HG02678 (cell line): Measurements from ENCODE around the gene VPREB3.

Experiments
- ATAC-seq: cut with Tn5 transposase; IDR thresholded peaks from one replicate; pipeline ENCODE4 v1.9.1; 2021; ENCODE audit warnings: mild to moderate bottlenecking, moderate library complexity; ENCODE audit not compliant: unreplicated experiment

The VPREB3 gene, protein sequence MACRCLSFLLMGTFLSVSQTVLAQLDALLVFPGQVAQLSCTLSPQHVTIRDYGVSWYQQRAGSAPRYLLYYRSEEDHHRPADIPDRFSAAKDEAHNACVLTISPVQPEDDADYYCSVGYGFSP

DNA sequence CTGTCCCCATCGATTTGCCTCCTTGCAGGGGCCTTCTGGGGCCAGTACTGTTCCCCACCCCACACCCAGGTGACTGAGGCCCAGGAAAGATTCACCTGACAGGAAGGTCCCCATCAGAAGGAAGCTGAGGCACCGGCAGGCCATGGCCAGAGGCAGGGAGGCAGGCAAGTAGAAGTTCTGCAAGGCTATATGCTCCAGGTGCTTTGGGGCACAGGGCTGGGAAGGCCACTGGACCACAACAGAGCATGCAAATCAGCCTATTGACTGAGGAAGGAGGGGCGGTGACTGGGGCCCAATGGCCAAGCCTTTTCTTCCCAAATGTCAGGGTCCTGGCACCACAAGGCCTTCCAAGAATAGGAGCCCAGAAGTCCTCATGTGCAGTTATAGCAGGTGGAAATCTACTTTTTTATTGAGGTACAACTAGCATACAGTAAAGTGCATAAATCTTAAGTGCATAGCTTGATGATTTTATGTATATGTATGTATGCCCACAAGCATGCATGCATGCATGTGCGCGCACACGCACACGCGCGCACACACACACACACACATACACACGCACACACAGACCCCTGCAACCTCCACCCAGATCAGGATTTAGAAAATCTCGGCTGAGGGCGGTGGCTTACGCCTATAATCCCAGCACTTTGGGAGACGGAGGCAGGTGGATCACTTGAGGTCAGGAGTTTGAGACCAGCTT lies at the start of gene VPREB3:
TSS of gene VPREB3 (minus strand) at position 206 of the 700 bp plus-strand sequence. CDS start at position 144, 62 bp downstream.
- no peak for ATAC-seq

DNA sequence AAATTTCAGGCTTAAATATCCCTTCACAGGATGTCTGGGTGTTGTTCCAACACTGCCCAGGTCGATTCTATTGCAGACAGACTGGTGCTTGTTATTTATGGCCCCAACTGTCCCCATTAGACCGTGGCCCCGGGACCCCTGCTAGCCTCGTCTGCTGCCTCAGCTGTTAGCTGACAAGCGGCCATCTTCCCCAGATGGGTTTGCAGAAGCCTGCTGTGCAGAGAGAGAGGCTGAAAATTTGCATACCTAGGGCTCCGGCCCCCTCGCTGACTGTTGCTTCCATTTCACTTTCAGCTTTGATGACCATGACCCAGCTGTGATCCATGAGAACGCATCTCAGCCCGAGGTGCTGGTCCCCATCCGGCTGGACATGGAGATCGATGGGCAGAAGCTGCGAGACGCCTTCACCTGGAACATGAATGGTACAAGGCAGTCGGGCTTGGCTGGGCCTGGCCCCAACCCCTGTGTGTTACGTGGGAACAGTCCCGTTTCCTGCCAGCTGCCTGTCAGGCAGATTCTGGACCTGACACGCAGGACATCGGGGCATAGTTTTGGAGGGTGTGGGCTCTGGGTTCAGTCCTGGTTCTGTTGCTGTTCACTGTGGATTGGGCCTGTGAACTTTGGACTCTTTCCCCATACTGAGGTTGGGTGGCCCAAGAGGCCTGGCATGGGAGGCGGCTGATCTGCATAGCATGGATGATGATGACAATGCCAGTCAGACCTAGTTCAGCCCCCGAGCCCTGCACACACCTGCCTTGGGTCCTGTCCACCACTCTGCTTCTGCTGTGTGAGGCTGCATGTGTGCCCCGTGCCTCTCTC lies 49.0 kb upstream of the VPREB3 start:
- ATAC-seq, result no peak

DNA sequence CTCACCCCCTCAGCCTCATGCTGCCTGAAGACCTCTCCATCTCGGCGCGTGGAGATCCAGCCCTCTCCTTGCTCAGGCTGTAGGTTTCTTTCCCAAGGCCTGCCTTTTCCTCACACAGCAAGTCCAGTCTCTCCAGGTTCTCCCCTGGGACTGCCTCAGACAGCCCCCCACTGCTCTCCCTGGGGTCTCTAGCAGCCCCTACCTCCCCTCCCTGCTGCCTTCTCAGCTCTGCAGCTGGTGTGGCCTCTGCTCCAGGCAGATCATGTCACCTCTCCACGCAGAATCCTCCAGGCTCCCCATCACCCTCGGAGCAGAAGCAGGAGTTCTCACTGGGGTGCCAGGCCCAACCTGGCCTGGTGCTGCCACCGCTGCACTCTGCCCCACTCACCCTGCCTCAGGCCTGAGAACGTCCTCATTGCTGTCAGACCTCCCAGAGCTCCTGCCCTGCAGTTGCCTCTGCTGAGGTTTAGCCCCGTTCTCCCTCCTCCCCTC lies 47.7 kb upstream of the VPREB3 start:
- no peak for ATAC-seq

DNA sequence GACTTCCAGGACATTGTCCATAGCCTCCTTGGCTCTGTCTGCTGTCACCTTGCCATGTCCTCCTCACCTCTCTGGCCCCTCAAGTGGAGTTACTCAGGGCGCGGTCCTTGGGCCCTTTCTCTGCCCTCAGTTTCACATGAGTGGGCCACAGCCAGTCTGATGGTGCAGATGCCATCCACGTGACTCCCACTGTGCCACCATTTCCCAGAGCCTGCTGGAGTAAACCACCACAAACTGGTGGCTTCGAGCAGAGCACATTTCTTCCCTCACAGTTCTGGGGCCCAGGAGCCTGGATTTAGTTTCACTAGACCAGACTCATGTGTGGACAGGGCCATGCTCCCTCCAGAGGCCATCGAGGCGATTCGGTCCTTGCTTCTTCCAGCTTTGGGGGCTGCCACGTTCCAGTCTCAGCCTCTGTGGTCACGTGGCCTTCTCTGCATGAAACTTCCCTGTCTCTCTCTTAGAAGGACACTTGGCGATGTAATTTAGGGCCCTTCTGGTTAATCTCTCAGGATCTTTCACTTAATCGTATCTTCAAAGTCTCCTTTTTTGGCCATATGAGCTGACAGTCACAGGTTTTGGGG lies 47.1 kb upstream of the VPREB3 start:
- no peak for ATAC-seq

DNA sequence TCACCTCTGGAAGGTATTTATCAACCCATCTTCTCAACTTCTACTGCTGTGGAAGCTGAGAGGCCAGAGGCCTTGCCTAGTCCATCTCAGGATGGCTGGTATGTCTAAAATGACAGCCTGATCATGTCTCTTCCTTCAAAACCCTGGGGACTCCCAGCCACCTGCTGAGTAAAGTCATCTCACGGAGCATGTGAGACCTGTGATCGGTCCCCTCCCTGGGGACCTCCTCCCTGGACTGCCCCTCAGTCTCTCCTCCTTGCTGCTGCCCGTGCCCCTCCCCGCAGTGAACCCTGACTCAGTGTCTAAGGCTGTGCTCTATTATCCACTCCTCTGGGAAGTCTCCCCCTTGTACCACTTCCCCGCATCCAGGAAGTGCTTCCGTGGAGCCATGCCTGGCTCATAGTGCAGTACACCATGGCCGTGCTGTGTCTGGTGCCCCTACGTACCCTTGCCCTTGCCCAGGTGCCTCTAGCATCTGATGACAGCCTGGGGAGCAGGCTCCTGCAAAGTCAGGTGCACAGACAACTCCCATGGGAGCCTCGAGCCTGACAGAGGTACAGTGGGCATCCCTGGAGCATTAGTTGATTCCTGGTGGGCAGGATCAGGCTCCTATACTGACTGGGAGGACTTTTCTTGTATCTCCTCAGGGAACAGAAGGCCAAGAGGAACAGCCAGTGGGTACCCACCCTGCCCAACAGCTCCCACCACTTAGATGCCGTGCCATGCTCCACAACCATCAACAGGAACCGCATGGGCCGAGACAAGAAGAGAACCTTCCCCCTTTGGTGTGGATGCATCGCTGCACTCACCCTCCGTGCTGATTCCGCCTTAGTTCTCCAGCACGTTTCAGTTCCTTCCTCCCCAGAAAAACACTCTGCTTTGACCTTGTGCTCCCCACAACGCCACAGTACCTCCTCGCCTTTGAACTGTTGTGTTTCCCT lies 46.3 kb upstream of the VPREB3 start:
- peak; percentile 72 for ATAC-seq

DNA sequence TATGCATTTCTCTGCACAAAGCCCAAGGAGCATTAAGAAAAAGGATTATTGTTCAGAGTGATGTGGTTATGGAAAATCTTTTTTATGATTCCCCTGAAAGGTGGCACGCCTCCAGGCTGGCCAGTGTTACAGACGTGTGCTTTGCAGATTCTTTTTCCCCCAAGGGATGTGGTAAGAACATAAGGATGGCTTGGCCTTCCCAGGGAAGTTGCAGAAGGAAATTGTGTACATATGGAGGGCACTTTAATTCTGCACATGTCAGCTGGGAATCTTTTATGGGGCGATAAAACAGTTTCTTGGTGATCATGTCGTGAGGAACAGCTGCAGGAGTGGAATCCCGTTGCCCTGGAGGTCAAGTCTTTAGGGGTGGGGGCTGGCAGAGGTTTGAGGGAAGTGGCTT lies 42.2 kb upstream of the VPREB3 start:
- ATAC-seq, result no peak

DNA sequence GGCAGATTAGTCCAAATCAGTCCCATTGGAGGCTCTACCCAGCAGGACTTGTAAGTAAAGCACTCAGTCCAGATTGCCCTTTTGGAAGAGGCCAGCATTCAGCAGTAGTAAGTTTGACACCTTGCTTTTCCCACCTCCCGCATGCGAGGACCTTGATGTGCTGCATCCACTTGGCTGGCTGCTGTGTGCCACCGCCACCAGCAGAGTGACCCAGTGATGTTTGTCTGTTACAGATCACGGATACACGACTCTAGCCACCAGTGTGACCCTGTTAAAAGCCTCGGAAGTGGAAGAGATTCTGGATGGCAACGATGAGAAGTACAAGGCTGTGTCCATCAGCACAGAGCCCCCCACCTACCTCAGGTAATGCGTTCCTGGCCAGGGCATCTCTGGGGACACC lies 39.1 kb upstream of the VPREB3 start:
- ATAC-seq, result no peak

DNA sequence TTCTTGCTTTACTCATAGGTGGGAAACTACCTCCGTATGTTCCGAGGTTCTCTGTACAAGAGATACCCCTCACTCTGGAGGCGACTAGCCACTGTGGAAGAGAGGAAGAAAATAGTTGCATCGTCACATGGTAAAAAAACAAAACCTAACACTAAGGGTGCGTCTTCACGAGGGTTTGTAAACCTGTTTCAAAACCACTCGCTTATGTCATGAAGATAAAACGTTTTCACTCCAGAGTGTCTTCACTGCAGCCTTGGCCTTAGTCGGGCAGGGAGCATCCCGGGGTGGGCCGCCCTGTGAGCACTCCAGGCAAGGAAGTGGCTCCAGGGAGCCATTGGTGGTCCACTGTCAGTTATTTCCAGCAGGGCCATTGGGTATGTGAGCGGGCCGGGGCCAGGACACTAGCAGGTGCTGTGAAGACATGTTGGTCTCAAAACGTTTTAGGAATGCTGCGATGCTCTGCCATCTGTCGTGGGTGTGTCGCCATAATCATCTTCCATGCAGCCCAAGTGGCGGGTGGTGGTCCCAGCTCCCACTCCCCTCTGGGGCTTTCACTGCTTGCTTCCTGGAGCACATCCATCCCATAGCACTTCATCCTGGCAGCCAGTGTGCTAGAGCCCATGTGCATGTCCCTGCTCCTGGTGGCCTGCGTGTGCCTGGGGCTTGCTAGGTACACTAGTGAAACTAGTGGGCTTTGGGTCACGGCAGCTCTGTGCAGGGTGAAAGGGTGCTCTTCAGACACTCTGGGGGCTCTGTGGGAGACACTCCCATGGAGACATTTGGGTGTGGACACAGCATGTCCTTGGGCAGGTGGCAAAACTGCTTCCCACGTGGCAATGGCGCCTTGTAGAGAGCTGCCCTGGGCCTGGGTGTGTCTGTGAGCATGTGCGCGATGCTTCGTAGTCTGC lies 37.8 kb upstream of the VPREB3 start:
- ATAC-seq, result no peak

DNA sequence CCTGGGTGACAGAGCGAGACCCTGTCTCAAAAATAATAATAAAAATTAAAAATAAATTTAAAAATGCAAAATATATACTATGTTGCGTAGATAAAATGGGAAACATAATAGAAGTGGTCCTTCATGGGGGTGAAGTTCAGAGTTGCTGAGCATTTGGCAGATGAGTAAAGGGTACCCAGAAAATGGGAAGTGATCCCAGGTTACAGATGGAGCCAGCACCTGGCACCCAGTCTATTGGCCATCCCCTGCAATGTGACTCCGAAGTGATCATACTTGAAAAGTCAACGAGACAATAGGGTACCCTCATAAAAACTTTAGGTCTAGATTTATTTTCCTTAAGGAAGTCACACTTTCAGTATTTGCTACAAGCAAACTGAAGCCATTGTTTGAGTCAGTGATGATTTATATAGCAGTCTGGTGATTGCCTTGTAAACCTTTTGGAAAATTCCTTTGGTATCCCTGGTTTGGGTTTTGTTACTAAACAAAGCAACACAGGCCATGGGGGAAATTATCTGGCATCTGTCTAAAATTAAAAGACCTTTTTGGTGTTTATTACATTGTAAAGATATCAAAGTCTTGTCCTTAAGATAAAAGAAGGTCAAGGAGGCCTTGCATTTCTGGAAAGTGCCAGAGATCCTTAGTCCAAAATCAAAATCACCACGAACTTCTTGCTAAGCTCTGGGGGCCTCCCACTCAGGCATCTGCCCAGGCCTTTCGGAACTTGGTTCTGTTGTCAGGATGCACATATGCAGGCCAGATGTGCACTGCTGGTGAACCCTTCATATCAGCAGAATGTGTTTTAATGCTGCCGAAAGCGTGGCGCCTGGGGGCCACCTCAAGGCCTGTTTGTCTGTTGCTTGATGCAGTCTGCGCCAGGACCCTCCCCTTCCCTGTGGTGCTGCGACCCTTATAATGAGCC lies 36.9 kb upstream of the VPREB3 start:
- no peak for ATAC-seq

DNA sequence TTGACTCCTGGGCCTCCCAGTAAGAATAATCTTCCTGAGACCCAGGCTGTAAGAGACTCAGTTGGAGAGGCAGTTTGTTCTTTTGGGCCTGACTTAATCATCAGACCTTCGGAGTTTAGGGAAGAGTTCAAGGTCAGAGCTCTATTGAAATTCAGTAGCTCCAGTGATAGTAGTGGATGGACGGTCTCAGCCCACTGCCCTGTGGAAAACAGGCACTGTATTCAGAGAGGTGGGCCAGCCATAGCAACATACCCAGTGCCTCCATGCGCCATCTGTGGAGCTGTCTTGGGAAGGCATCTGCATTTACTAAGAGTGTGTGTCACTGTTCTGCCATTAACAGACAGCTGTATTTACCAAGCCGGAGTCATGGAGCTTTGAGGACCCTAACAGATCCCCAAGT lies 35.4 kb upstream of the VPREB3 start:
- no peak for ATAC-seq

DNA sequence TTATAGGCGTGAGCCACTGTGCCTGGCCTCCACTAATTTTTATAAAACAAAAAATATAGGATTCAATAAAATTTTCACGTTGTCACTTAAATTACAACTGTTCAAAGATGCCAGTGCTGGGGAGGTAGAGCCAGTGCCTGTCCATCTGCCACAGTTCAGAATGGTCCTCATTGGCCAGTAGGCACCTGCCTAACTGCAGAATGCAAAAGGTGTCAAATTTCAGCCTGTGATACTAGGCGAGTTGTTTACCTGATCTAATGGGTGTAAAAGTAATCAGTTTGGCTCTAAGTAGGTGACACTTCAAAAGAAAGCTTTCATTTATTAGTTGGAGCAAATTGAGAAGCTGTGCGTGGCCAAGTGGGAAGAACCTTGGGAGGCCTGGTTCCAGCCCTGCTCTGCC lies 34.9 kb upstream of the VPREB3 start:
- no peak for ATAC-seq

DNA sequence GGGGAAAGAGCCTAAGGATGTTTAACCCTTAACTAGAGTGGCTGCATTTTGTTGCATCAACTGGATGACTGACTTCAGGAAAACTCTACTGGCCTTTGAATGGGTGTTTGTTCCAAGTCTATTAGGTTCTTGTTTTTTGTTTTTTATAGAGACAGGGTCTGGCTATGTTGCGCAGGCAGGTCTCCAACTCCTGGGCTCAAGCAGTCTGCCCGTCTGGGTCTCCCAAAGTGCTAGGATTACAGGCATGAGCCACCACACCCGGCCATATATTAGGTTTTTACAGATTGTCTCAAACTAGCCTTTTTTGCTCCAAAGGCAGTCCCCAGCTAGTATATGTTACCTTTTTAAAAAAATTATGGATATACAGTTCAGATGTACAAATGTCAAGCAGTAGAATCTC lies 33.7 kb upstream of the VPREB3 start:
- no peak for ATAC-seq

DNA sequence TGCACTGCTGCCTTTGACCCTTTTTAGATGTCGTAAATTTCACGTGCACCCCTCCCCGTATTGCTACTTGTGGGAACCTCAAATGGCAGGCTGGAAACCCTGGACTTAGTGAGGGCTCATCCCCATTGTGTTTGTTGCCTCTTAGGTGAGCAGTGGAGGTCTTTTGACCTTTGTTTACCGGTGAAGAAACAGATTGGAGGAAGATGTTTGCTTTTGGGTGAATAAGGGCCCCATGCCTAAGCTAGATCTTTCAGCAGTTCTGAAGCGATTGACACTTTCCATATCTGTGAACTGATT lies 33.3 kb upstream of the VPREB3 start:
- ATAC-seq, result peak; percentile 20

DNA sequence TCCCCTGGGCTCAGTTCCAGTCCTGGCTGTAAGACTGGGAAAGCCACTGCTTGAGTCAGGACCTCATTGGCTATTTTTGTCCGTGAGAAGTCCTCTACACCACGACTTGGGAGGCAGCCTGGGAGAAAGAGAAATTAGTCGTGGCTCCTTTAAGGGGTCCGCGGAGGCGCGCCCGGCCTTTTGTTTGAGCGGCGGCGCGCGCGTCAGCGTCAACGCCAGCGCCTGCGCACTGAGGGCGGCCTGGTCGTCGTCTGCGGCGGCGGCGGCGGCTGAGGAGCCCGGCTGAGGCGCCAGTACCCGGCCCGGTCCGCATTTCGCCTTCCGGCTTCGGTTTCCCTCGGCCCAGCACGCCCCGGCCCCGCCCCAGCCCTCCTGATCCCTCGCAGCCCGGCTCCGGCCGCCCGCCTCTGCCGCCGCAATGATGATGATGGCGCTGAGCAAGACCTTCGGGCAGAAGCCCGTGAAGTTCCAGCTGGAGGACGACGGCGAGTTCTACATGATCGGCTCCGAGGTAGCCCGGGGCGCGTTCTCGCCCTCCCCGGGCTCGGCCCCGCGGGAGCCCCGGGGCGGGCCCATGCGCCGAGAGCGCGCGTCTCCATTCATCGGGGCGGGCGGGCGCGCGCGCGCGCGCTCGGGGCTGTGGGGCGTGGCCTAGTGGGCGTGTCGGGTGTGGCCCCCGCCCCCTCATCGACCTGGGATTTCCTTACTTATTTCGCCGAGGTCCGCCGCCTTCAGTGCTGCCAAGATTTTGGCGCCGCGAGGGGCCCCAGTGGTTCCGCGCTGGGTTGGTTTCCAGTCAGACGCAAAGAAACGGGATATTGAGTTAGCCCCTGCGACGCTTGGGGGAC lies 32.8 kb upstream of the VPREB3 start, which contains the start of gene SMARCB1:
TSS of gene SMARCB1 (plus strand) at position 215 of the 848 bp plus-strand sequence. CDS start at position 419, 204 bp downstream.
- ATAC-seq, result peak; percentile 73

DNA sequence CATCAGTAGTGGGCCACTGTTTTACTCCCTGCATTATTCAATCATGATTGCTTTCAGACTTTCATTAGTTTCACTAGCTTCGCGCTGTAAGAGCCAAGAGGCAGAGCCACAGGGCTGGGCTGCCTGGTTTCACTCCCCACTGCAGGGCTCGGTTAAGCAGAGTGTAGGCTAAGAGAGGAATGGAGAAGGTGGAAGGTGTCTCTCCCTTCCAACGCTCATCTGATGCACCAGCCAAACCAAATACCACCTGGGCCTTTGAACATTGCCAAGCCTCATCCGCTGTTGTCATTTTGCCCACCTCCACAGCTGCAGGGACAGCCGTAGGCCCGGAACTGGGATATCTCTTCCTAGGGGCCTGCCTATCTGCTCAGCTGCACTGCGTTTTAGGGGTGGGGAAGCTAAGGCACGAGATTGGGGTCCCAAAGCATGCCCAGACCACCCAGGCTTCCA lies 32.1 kb upstream of the VPREB3 start:
- no peak for ATAC-seq

DNA sequence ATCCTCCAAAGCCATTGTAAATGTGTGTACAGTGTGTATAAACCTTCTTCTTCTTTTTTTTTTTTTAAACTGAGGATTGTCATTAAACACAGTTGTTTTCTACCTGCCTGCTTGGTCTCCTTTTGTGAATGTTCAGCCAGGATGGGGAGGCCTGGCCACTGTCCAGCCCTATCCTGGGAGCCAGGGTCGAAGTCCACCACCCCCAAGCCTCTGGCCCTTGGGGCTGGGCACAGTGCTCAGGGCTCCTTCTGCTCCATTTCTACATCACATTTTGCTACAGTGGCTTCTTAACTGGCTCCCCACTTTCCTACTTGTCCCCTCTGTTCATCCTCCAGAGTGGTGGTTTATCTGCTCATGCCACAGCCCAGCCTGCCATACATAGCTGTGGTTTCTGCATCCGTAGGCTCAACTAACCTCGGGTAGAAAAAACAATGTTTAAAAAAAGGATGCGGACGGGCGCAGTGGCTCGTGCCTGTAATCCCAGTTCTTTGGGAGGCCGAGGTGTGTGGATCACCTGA lies 30.0 kb upstream of the VPREB3 start:
- ATAC-seq, result no peak
